NB4 (cell line): ENCODE data around the gene RELT.

Source experiments
- MAX ChIP-seq: IDR thresholded peaks from 2 replicates; pipeline ENCODE4 v1.6.1; 2011; ENCODE audit warnings: low read depth, low read length
- TF ChIP-seq, protein P1 (sequence below): IDR thresholded peaks from one replicate; pipeline ENCODE4 v1.5.1; 2012; ENCODE audit warnings: low read depth, low read length

DNA sequence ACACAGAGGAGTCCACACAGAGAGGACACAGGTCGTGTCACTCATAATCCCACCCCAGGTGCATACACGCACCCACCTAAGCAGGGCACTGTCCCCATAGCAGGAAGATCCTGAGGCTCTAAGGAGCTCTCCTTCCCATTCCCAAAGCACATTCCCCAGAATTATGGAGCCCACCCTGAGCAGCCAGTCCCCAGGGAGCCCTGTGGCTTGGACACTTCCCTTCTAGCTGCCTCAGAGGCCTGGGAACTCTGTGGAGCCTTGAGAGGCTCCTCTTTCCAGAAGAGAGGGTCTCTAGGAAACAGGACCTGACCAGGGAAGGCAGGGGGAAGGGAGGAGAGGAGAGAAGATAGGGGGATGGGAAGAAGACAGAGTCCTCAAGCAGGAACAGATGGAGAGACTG, 38.4 kb upstream of the RELT start:
- TF ChIP-seq, protein P1, sequence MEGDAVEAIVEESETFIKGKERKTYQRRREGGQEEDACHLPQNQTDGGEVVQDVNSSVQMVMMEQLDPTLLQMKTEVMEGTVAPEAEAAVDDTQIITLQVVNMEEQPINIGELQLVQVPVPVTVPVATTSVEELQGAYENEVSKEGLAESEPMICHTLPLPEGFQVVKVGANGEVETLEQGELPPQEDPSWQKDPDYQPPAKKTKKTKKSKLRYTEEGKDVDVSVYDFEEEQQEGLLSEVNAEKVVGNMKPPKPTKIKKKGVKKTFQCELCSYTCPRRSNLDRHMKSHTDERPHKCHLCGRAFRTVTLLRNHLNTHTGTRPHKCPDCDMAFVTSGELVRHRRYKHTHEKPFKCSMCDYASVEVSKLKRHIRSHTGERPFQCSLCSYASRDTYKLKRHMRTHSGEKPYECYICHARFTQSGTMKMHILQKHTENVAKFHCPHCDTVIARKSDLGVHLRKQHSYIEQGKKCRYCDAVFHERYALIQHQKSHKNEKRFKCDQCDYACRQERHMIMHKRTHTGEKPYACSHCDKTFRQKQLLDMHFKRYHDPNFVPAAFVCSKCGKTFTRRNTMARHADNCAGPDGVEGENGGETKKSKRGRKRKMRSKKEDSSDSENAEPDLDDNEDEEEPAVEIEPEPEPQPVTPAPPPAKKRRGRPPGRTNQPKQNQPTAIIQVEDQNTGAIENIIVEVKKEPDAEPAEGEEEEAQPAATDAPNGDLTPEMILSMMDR, result no peak
- TF ChIP-seq MAX, result no peak
